ENCODE measurements around the gene ATXN1.

DNA sequence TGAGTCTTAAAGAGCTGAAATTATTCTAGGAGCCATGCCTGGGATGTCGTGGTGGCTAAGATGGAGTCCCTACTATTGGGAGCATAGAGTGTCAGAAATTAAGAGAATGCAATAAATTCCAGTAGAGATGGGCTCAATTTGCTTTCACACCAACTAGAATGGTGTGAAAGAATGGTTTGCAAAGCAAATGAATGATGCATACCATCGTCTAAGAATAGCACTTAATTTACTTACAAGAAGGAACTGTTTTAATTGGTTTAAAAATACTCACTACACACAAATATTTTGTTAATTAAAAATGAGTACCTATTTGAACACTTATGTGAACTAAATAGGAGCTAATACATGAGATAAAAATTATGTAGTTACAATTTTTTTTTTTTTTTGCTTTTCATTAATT is 390.3 kb downstream of the ATXN1 start:
- TF ChIP-seq GATA2 (IDR thresholded peaks at IDR 0.05; ENCODE audit: low read depth, low read length) (no peak), GATA3 (IDR thresholded peaks at IDR 0.05; ENCODE audit: low read depth, low read length) (no peak)
